ENCODE data around the gene SAE1. TPM values are rescaled to one million over a fixed set of nuclear protein-coding genes. Genes with fewer than 3 reads are reported as not detected.
A peak's percentile ranks its signal among the peaks of the same experiment; 100 is the strongest.

Gene SAE1
- total and polyA plus RNA-seq, 12 donors: 11.9 to 60.2 (median 45.5) TPM

DNA sequence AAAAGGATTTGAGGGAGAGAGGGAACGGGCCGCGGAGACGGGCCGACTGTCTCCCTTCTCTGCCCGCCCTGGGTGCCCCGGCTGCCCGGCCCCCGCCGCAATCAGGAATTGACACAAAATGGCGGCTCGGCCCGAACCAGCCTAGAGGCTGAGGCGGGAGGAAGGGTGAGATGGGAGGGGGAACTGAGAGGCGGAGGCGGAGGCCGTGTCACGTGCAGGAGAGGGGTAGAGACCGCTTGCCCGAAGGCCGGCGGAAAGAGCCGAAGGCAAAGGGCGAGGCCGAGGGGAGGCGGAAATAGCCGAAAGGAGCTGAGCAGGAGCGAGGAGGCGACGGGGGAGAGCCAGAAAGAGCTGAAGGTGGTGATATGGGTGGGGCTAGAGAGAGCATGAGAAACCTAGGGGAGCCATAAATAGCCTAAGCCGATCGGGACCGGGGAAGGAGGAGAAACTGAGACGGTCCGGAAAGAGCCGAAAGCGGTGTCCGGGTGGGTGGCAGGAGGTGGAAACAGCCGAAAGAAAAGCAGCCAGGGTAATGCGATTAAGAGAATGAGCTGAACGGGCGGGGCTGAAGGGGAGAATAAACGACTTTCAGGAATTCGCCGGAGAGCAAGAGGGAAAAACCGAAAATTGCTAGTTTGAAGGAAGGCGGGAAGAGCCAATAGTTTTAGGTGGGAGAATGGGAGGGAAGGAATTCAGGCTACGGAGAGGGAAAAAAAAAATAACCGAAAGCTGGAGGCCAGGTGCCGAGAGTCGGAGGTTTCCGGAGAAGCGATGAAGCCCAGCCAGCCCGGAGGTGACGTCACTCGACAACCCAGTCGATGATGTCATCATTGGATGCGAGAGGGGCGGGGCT, 17.4 kb upstream of the SAE1 start, which contains the start of gene ZC3H4:
TSS of gene ZC3H4 (minus strand) at position 780 of the 853 bp plus-strand sequence. CDS start 1,192 bp downstream, outside the sequence.
- Histone ChIP-seq H3K27me3 (no peaks in the 10 kb centered on the region), H3K4me1 (peaks cover 0 to 37% (median 28%) of the 10 kb centered on the region in 9 donors), H3K4me3 (peak within 1 kb of the TSS; percentile 77 to 97 (median 82)), H3K27ac (peak within 1 kb of the TSS; percentile 99 to 100 (median 100)), H3K9me3 (no peaks in the 10 kb centered on the region), H3K36me3 (peaks cover 0 to 11% (median 0%) of the 10 kb centered on the region in 9 donors)
- 0 to 1% methylated on average over 59 of the region's 59 CpGs for WGBS, 2 donors
- intact Hi-C loops (cut with DNase I): loop anchor here in 6 of 10 donors (2.0 to 10.0 kb wide), 5 partner anchors 16 to 261 kb away; partner anchors contain the start of genes AP2S1 (in 5 of the 6) and TMEM160 (in 1 of the 6)
- ATAC-seq (peak; percentile 94 to 98 (median 97)), DNase-seq (peak; percentile 99)
- TF ChIP-seq, protein P1, sequence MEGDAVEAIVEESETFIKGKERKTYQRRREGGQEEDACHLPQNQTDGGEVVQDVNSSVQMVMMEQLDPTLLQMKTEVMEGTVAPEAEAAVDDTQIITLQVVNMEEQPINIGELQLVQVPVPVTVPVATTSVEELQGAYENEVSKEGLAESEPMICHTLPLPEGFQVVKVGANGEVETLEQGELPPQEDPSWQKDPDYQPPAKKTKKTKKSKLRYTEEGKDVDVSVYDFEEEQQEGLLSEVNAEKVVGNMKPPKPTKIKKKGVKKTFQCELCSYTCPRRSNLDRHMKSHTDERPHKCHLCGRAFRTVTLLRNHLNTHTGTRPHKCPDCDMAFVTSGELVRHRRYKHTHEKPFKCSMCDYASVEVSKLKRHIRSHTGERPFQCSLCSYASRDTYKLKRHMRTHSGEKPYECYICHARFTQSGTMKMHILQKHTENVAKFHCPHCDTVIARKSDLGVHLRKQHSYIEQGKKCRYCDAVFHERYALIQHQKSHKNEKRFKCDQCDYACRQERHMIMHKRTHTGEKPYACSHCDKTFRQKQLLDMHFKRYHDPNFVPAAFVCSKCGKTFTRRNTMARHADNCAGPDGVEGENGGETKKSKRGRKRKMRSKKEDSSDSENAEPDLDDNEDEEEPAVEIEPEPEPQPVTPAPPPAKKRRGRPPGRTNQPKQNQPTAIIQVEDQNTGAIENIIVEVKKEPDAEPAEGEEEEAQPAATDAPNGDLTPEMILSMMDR (IDR thresholded peaks at IDR 0.05): no peak

DNA sequence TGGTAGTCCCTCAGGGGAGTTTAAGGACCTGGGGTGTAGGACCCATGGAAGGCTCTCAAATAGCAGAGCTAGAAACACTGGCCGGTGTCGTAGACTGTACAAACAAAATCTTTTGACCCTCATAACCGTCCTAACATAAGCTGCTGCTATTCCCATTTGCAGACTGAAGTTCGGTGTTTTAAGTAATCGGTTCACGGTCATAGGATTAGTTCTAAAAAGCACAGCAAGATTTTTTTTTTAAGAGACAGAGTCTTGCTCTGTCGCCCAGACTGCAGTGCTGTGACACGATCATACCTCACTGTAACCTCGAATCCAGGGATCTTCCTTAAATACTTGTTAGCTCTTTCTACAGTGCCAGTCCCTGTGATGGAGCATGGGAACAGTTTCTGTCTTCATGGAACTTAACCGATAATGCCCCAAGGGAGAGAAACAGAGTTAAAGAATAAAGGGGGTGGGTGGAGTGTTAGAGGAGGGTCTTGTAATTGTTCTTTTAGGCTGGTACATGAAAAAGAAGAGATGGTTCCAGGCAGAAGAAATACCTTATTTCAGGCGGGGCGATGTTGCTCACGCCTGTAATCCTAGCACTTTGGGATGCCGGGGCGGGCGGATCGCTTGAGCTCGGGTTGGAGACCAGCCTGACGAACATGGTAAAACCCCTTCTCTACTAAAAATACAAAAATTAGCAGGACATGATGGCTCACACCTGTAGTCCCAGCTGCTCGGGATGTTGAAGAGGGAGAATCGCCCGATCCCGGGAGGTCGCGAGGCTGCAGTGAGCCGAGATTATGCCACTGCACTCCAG, 16.6 kb upstream of the SAE1 start:
- H3K36me3 ChIP-seq: peaks cover 0 to 11% (median 0%) of the 10 kb centered on the region in 9 donors
- peak overlapping the region; percentile 99 to 100 (median 100) for H3K27ac ChIP-seq
- 57 to 62% methylated on average over 26 of the region's 26 CpGs for WGBS, 2 donors
- TF ChIP-seq, protein P1 (IDR thresholded peaks at IDR 0.05): no peak
- no peak for DNase-seq
- H3K9me3 ChIP-seq: no peaks in the 10 kb centered on the region
- ATAC-seq: no peak
- intact Hi-C loops (cut with DNase I): loop anchor here in 6 of 10 donors (2.0 to 10.0 kb wide), 5 partner anchors 17 to 262 kb away; partner anchors contain the start of genes AP2S1 (in 5 of the 6) and TMEM160 (in 1 of the 6)
- peaks cover 0 to 29% (median 20%) of the 10 kb centered on the region in 9 donors for H3K4me1 ChIP-seq
- H3K4me3 ChIP-seq: peak overlapping the region; percentile 43 to 97 (median 82)
- no peaks in the 10 kb centered on the region for H3K27me3 ChIP-seq

DNA sequence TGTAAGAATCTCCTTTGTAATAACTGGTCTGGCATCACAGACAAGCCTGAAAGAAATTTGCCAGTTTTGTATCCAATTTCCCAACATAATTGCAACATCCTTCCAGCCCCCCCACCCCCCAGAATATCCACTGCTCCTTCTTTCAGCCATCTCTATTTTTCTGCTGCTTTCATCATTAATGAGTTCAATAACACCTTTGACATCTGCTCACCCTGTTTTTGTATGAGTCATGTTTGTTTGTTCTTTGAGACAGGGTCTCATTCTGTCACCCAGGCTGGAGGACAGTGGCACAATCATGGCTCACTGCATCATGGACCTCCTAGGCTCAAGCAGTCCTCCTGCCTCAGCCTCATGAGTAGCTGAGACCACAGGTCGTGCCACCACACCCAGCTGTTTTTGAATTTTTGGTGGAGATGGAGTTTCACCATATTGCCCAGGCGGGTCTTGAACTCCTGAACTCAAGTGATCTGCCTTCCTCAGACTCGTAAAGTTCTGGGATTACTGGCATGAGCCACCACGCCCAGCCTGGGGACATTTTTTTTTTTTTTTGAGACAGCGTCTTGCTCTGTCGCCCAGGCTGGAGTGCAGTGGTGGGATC, 10.1 kb upstream of the SAE1 start:
- TF ChIP-seq, protein P1 (IDR thresholded peaks at IDR 0.05): no peak
- Histone ChIP-seq H3K4me3 (no peak overlapping the region), H3K9me3 (no peaks in the 10 kb centered on the region), H3K4me1 (peaks cover 0 to 3% (median 0%) of the 10 kb centered on the region in 9 donors), H3K36me3 (no peaks in the 10 kb centered on the region), H3K27me3 (no peaks in the 10 kb centered on the region), H3K27ac (no peak overlapping the region)
- WGBS, 2 donors: 90 to 98% methylated on average over 6 of the region's 6 CpGs
- DNase-seq (no peak), ATAC-seq (no peak)
- intact Hi-C loops (cut with DNase I): loop anchor here in 5 of 10 donors (5.0 to 10.0 kb wide), 4 partner anchors 38 to 108 kb away; no protein-coding TSS in a partner anchor

Data from heart right ventricle (tissue), 16 donors.